HG02884 (cell line): ENCODE data around the gene POC1A.
"Not testable (repeated sequence)": the region's sequence is repeated elsewhere in the genome, so short reads cannot be mapped to it uniquely, and the experiment has no call there.

Experiments
- ATAC-seq: cut with Tn5 transposase; IDR thresholded peaks from one replicate; pipeline ENCODE4 v1.9.1; 2021; ENCODE audit warnings: mild to moderate bottlenecking, moderate library complexity; ENCODE audit not compliant: unreplicated experiment

The POC1A gene

DNA sequence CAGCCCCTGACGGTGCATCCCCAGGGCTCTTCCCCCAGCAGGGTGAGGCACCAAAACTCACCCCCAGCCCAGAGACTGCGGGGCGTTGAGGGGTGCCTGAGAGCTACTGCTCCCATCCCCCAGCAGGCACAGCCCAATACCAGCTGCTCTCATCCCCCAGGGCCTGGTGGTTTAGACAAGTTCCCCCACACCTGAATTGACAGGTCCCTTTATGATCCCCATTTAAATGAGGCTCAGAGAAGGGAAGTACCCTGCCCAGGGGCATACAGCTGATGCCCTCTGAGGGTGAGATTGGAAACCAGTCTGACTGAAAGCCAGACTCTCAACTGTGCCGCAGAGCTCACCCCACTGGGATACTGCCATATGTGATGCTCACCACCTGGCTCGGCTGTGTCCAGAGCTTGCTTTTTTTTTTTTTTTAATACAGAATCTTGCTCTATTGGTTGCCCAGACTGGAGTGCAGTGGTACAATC lies 118.0 kb downstream of the POC1A start:
- no peak for ATAC-seq

DNA sequence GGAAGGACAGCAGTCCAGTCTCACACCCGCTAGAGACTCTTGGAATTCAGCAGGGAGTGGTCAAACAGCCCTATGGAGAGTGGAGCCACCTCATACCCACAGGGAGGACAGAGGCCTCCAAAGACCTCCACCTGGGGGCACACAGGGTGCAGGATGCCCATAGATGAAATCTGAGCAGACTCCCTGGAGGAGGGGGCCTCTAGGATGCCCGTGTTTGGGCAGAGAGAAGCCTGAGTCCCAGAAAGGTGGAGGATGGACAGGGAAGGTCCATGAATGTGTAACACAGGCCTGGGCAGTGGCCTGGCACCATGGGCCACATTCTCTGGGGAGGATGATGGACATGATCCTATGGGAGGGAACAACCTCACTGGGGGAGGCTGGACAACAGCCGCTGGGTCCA lies 119.6 kb downstream of the POC1A start:
- no peak for ATAC-seq

DNA sequence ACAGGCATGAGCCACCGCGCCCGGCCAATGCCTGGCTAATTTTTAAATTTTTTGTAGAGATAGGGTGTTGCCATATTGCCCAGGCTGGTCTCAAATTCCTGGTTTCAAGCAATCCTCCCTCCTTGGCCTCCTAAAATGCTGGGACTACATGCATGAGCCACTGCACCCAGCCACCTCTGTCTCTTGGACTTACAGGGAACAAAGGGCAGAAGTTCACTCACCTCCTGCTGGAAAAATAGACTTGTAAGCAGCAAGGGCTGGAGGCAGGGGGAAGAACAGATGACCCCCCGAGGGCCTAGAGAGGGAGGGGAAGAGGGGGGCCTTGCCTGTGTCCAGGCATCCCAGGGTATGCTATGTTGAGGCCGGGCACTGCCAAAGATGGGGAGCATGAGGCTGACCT lies 120.0 kb downstream of the POC1A start:
- ATAC-seq, result no peak

DNA sequence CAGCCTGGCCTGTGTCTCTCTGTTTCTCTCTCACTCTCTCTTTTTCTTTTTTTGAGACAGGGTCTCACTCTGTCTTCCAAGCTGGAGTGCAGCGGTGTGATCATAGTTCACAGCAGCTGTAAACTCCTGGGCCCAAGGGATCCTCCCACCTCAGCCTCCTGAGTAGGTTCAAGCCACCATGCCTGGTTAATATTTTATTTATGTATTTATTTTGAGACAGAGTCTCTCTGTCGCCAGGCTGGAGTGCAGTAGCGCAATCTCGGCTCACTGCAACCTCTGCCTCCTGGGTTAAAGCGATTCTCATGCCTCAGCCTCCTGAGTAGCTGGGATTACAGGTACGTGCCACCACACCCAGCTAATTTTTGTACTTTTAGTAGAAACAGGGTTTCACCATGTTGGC lies 120.5 kb downstream of the POC1A start:
- ATAC-seq, result not testable (repeated sequence)

DNA sequence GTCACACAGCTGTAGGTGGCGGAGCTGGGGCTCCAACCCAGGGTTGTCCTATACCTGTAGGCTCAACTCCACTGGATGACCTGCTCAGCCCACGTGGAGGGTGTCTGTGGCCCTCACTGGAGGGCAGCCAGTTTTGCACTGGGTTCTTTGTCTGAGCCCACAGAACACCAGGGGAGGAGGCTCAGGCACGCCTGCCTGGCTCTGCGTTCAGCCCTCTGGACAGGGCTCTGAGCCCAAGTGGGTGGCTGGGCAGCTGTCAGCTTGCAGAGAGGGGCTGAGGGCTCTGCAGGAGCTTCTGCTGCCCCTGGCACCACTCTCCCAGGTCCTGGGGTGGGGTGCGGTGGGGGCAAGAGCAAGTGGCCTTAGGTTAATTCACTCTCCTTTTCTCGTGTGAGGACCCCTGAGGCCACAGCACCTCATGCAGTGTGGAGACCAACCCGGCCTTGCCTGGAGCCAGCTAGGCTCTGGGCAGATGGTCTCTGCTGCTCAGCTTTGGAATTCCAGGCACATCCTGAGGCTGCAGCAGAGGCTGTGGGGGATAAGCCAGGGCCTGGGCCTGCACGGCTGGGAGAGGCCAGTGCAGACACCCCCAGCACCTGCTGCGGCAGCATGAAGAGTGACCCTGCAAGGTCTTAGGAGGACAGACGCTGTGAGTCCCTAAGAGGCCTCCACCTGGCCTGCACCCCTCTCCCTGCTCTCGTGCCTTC lies 121.4 kb downstream of the POC1A start:
- no peak for ATAC-seq

DNA sequence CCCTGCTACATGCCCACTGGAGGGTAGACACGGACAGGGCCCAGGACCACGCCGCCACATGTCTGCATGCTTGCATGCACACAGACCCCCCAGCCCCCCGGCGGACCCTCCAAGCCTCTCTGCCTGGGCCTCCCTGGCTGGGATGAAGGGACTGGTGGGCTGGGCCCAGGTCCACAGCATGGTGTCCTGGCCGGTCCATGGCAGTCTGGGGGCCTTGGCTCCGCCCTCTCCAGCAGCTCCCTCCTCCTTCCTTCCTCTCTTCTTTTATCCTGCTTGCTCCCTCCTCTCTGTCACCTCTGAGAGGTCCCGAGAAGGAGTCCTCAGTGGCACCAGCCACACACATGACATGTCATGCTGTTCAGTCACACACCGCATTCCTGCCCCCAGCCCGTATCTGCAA lies 122.3 kb downstream of the POC1A start:
- ATAC-seq, result no peak

DNA sequence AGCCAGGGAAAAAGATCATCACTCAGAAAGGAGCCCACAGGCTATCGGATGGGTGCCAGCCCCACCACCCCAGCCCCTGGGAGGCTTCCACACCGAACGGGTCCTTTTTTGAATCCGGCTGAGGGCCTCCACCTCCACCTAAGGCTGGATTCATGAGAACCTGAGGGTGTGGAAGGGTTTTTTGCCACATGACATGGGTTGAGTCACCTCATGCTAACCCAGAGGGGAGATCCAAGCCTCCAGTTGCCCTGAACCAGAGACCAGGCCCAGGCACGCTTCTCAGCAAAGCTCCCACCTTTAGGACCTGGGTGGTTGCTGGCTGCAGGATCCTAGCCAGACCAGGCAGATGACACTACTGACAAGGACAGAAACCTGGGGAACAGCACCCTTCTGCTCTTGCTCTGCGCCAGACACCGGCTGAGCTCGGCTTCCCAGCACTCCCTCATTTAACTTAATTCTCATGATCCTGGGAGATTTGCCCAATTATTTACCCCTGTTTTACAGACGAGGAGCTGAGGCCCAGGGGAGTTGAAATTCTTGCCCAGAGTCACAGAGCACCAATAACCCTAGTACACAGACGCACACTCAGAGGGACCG lies 123.4 kb downstream of the POC1A start:
- ATAC-seq, result no peak

DNA sequence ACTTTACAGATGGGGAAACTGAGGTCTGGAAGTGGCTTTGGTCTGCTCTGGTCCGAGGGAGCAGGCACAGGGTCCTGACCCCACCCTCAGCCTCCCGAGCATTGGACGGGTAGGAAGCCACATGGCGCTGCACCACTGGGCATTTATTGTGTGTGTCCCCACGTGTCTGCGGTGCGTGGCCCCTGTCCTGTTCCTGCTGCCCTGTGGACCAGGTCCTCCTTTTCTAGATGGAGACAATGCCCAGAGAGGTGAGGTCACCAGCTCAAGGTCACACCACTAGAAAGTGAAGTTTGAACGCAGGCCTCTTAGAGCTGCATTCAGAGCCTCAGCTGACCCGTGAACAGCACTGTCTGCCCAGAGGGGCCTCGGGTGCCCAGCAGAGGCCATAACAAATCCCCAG lies 124.7 kb downstream of the POC1A start:
- no peak for ATAC-seq

DNA sequence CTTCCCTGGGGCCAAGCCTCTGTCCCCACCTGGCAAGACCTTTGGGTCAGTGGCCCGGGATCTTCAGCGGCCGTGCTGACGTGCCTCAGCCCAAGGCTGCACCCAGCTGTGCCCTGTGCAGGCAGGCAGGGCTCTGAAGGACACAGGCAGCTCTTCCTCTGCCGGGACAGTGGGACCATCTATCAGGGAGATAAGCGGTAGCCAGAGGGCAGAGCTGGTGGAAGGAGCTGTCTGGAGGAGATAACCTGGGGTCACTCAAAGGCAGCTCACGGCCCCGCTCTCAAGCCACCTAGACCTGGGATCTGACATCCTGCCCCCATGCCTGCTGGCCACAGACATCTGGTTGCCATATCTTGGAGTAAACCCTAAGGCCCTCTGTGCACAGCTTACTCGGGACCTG lies 125.2 kb downstream of the POC1A start:
- no peak for ATAC-seq

DNA sequence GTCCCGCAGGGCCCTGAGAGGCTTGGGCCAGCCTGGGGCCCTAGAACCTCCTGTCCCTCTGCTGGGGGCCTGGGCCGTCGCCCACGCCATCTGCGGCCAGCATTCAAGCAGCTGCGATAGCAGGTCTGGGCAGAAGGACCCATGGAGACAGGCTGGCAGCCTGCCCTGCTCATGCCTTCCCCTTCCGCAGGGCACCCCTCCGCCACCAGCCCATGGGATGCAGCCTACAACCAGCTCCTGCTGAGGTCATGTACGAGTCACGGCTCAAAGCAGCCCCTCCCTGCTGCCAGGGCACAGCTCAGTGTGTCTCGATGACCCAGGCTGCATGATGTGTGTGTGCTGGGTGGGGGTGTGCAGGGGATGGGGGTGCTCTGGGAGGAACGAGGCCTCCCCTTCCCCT lies 125.7 kb downstream of the POC1A start:
- no peak for ATAC-seq

DNA sequence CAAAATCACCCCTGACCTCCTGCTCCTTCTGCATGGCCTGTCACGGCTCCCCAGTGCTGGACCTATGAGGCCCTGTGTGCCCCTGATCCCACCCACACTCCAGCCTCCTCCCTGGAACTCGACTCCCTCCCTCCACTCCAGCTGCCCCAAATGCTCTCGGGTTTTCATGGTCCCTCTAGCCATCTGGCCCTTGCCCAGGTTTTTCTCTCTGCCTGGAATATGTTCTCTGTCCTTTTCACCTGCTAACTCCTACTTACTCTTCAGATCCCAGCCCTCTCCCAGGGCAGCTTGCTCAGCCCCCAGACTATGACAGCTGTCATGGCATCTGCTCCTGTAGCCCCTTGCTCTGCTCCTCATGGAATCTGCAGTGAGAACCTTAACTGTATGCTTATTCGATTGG lies 128.2 kb downstream of the POC1A start:
- no peak for ATAC-seq

DNA sequence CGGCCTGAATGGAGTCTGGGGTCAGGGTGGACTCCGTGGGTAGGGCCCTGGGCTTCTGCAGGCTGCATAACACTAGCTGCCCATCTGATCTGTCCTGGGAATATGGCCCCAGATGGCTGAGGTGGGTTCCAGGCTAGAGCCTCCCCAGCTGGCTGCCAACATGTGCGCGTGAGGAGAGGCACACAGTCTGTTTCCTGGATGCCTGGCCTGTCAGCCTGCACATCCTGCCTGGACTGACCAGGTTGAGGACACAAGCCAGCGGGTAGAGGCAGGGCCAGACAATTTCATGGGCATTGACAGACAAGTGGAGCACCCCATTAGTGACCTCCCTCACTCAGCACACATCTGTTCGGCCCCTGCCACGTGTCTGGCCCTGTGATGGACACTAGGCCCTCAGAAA lies 128.8 kb downstream of the POC1A start:
- no peak for ATAC-seq
